ENCODE results near the gene ABHD18.
"Not testable (repeated sequence)": the region's sequence is repeated elsewhere in the genome, so short reads cannot be mapped to it uniquely, and the experiment has no call there.

The ABHD18 gene
- total RNA-seq, result 26.6 to 46.3 (median 32.9) reads per million in 4 donors

GRCh38 chr4:127965062-127965802, at the start of gene ABHD18, which contains the start of gene MFSD8:
Gene ABHD18, plus strand, starts transcription at chr4:127965406. Its CDS starts 17,550 bp downstream, at chr4:127982956.
Gene MFSD8, minus strand, starts transcription at chr4:127965173. Its CDS starts 40 bp downstream, at chr4:127965133.
- DNase-seq, result peak; percentile 99 to 100 (median 99)

- DNase-seq, result no peak
Measured at GRCh38 chr4:127916512-127916911, 48.7 kb upstream of the ABHD18 start.

- DNase-seq, result no peak
Measured at GRCh38 chr4:127917151-127917550, 48.1 kb upstream of the ABHD18 start.

GRCh38 chr4:127920521-127920920, 44.7 kb upstream of the ABHD18 start:
- DNase-seq, result no peak

- DNase-seq, result no peak
Measured at GRCh38 chr4:127922226-127922625, 43.0 kb upstream of the ABHD18 start.

- DNase-seq, result not testable (repeated sequence)
Measured at GRCh38 chr4:127925720-127926119, 39.5 kb upstream of the ABHD18 start.

- no peak for DNase-seq
Measured at GRCh38 chr4:127930175-127930574, 35.0 kb upstream of the ABHD18 start.

- not testable (repeated sequence) for DNase-seq
Measured at GRCh38 chr4:127931836-127932235, 33.4 kb upstream of the ABHD18 start.

GRCh38 chr4:127936974-127937373, 28.2 kb upstream of the ABHD18 start:
- no peak for DNase-seq

- no peak for DNase-seq
Measured at GRCh38 chr4:127957105-127957504, 8.1 kb upstream of the ABHD18 start.

GRCh38 chr4:127959794-127960193, 5.4 kb upstream of the ABHD18 start:
- DNase-seq, result no peak

GRCh38 chr4:127963633-127964398, 1.4 kb upstream of the ABHD18 start:
- not testable (repeated sequence) for DNase-seq

GRCh38 chr4:127964426-127965061, 662 bp upstream of the ABHD18 start:
- DNase-seq, result peak in 4 of 5 donors; percentile 7 to 18 (median 12)

- peak; percentile 45 to 68 (median 64) for DNase-seq
Measured at GRCh38 chr4:127965803-127966175, 583 bp downstream of the ABHD18 start.

GRCh38 chr4:127967141-127967775, 2.1 kb downstream of the ABHD18 start:
- DNase-seq, result peak in 1 of 5 donors; percentile 13

GRCh38 chr4:127968586-127968985, 3.4 kb downstream of the ABHD18 start:
- no peak for DNase-seq

- not testable (repeated sequence) for DNase-seq
Measured at GRCh38 chr4:127970925-127971324, 5.7 kb downstream of the ABHD18 start.

GRCh38 chr4:127975121-127975770, 10.0 kb downstream of the ABHD18 start:
- no peak for DNase-seq

GRCh38 chr4:127978930-127979329, 13.7 kb downstream of the ABHD18 start:
- no peak for DNase-seq

GRCh38 chr4:127982445-127982844, 17.2 kb downstream of the ABHD18 start:
- DNase-seq, result no peak

GRCh38 chr4:127985989-127986388, 20.8 kb downstream of the ABHD18 start:
- no peak for DNase-seq

GRCh38 chr4:127988638-127989037, 23.4 kb downstream of the ABHD18 start:
- no peak for DNase-seq
